ENCODE results near the gene AMOT.

The AMOT gene

GRCh38 chrX:112840382-112841113 lies at the start of gene AMOT:
TSS of gene AMOT (minus strand) at chrX:112840831. CDS start at chrX:112823126, 17,705 bp downstream.
- Histone ChIP-seq H3K4me2 (peak within 1 kb of the TSS; percentile 68), H3K9ac (peak within 1 kb of the TSS; percentile 78), H3K4me3 (peak within 1 kb of the TSS; percentile 74), H3K27ac (peak within 1 kb of the TSS; percentile 69), H3K4me1 (peaks cover 25% of the 10 kb centered on the region; the same call in 1 of the 2 replicates), H4K20me1 (no peaks in the 10 kb centered on the region), H3K9me3 (peaks cover 12% of the 10 kb centered on the region; the same call in 1 of the 2 replicates), H3K27me3 (peaks cover 77% of the 10 kb centered on the region), H3K36me3 (no peaks in the 10 kb centered on the region)
- no peak for TF ChIP-seq Cebpa-rat (IDR thresholded peaks at IDR 0.05)

- no peak overlapping the region for H3K9ac ChIP-seq
- H3K4me2 ChIP-seq: peak overlapping the region; percentile 48
- peaks cover 87% of the 10 kb centered on the region for H3K27me3 ChIP-seq
- H3K27ac ChIP-seq: no peak overlapping the region
- TF ChIP-seq Cebpa-rat (IDR thresholded peaks at IDR 0.05): no peak
- no peaks in the 10 kb centered on the region for H3K36me3 ChIP-seq
- H3K4me1 ChIP-seq: peaks cover 23% of the 10 kb centered on the region
- no peaks in the 10 kb centered on the region for H4K20me1 ChIP-seq
- no peaks in the 10 kb centered on the region for H3K9me3 ChIP-seq
- no peak overlapping the region for H3K4me3 ChIP-seq
Observed at GRCh38 chrX:112889400-112889799, 48.8 kb upstream of the AMOT start.

- no peak for TF ChIP-seq Cebpa-rat (IDR thresholded peaks at IDR 0.05)
- Histone ChIP-seq H3K27me3 (peaks cover 87% of the 10 kb centered on the region), H3K4me3 (no peak overlapping the region), H3K9ac (no peak overlapping the region), H3K9me3 (no peaks in the 10 kb centered on the region), H3K4me2 (peak overlapping the region; percentile 48), H3K4me1 (peaks cover 23% of the 10 kb centered on the region), H4K20me1 (no peaks in the 10 kb centered on the region), H3K27ac (no peak overlapping the region), H3K36me3 (no peaks in the 10 kb centered on the region)
Observed at GRCh38 chrX:112888916-112889315, 48.3 kb upstream of the AMOT start.

GRCh38 chrX:112877771-112878173 lies 37.1 kb upstream of the AMOT start:
- TF ChIP-seq Cebpa-rat (IDR thresholded peaks at IDR 0.05): no peak
- Histone ChIP-seq H3K9me3 (no peaks in the 10 kb centered on the region), H3K4me3 (no peak overlapping the region), H3K4me1 (no peaks in the 10 kb centered on the region), H3K9ac (no peak overlapping the region), H4K20me1 (no peaks in the 10 kb centered on the region), H3K36me3 (no peaks in the 10 kb centered on the region), H3K27me3 (peaks cover 77% of the 10 kb centered on the region), H3K27ac (no peak overlapping the region), H3K4me2 (no peak overlapping the region)

- no peak overlapping the region for H3K9ac ChIP-seq
Observed at GRCh38 chrX:112874614-112875013, 34.0 kb upstream of the AMOT start.

GRCh38 chrX:112874175-112874574 lies 33.5 kb upstream of the AMOT start:
- Histone ChIP-seq H3K36me3 (no peaks in the 10 kb centered on the region), H3K4me2 (no peak overlapping the region), H3K4me1 (no peaks in the 10 kb centered on the region), H3K9ac (no peak overlapping the region), H3K27ac (no peak overlapping the region), H3K4me3 (no peak overlapping the region), H4K20me1 (no peaks in the 10 kb centered on the region), H3K9me3 (no peaks in the 10 kb centered on the region), H3K27me3 (peaks cover 56% of the 10 kb centered on the region)
- no peak for TF ChIP-seq Cebpa-rat (IDR thresholded peaks at IDR 0.05)

More at GRCh38 chrX:112874614-112875013, 34.0 kb upstream of the AMOT start:
- no peaks in the 10 kb centered on the region for H3K9me3 ChIP-seq
- no peak overlapping the region for H3K27ac ChIP-seq
- H3K27me3 ChIP-seq: peaks cover 60% of the 10 kb centered on the region
- H3K4me1 ChIP-seq: no peaks in the 10 kb centered on the region
- H3K4me2 ChIP-seq: no peak overlapping the region
- no peaks in the 10 kb centered on the region for H3K36me3 ChIP-seq
- no peak for TF ChIP-seq Cebpa-rat (IDR thresholded peaks at IDR 0.05)
- H3K4me3 ChIP-seq: no peak overlapping the region
- no peaks in the 10 kb centered on the region for H4K20me1 ChIP-seq

GRCh38 chrX:112868586-112868985 lies 28.0 kb upstream of the AMOT start:
- no peaks in the 10 kb centered on the region for H3K36me3 ChIP-seq
- no peak overlapping the region for H3K4me3 ChIP-seq
- H3K9me3 ChIP-seq: no peaks in the 10 kb centered on the region
- TF ChIP-seq Cebpa-rat (IDR thresholded peaks at IDR 0.05): no peak
- peaks cover 44% of the 10 kb centered on the region for H3K27me3 ChIP-seq
- no peaks in the 10 kb centered on the region for H3K4me1 ChIP-seq
- no peak overlapping the region for H3K9ac ChIP-seq
- H3K27ac ChIP-seq: no peak overlapping the region
- no peak overlapping the region for H3K4me2 ChIP-seq
- H4K20me1 ChIP-seq: no peaks in the 10 kb centered on the region

GRCh38 chrX:112867570-112867969 lies 26.9 kb upstream of the AMOT start:
- Histone ChIP-seq H3K9me3 (no peaks in the 10 kb centered on the region), H3K9ac (no peak overlapping the region), H3K36me3 (no peaks in the 10 kb centered on the region), H3K4me1 (no peaks in the 10 kb centered on the region), H3K4me2 (no peak overlapping the region), H3K27ac (no peak overlapping the region), H4K20me1 (no peaks in the 10 kb centered on the region), H3K27me3 (peaks cover 44% of the 10 kb centered on the region), H3K4me3 (no peak overlapping the region)
- no peak for TF ChIP-seq Cebpa-rat (IDR thresholded peaks at IDR 0.05)

- Histone ChIP-seq H3K27me3 (peaks cover 39% of the 10 kb centered on the region), H3K4me2 (no peak overlapping the region), H3K27ac (no peak overlapping the region), H3K4me1 (peaks cover 8% of the 10 kb centered on the region), H4K20me1 (no peaks in the 10 kb centered on the region), H3K9me3 (no peaks in the 10 kb centered on the region), H3K36me3 (no peaks in the 10 kb centered on the region), H3K4me3 (no peak overlapping the region), H3K9ac (no peak overlapping the region)
- TF ChIP-seq Cebpa-rat (IDR thresholded peaks at IDR 0.05): no peak
Observed at GRCh38 chrX:112866175-112866574, 25.5 kb upstream of the AMOT start.

- Histone ChIP-seq H3K4me1 (peaks cover 13% of the 10 kb centered on the region), H3K27me3 (peaks cover 40% of the 10 kb centered on the region), H4K20me1 (no peaks in the 10 kb centered on the region), H3K4me2 (no peak overlapping the region), H3K9me3 (no peaks in the 10 kb centered on the region), H3K36me3 (no peaks in the 10 kb centered on the region), H3K27ac (no peak overlapping the region), H3K4me3 (no peak overlapping the region), H3K9ac (no peak overlapping the region)
- no peak for TF ChIP-seq Cebpa-rat (IDR thresholded peaks at IDR 0.05)
Observed at GRCh38 chrX:112865464-112866025, 24.9 kb upstream of the AMOT start.

All from BLaER1 (cell line).